DMS79 treated with DMSO at 0.1 percent for 48 hours (cell line): ENCODE measurements around the gene NEIL1.
"Not testable (repeated sequence)": the region's sequence is repeated elsewhere in the genome, so short reads cannot be mapped to it uniquely, and the experiment has no call there.

ENCODE experiments used
- DNase-seq: peaks from one replicate; lab custom pipeline; 2025; lab: John Stamatoyannopoulos, UW

NEIL1 gene

GRCh38 chr15:75333654-75334419, 13.0 kb upstream of the NEIL1 start:
- not testable (repeated sequence) for DNase-seq

- DNase-seq: peak; percentile 25
Measured at GRCh38 chr15:75335313-75335704, 11.5 kb upstream of the NEIL1 start.

GRCh38 chr15:75335705-75336355, 11.0 kb upstream of the NEIL1 start, which contains the start of gene COMMD4:
COMMD4 (plus strand) TSS chr15:75336063; CDS start chr15:75336090, 27 bp downstream.
- DNase-seq: peak; percentile 65

- no peak for DNase-seq
Measured at GRCh38 chr15:75338661-75339240, 8.1 kb upstream of the NEIL1 start.

- no peak for DNase-seq
Measured at GRCh38 chr15:75339531-75340240, 7.2 kb upstream of the NEIL1 start.

GRCh38 chr15:75342221-75342620, 4.6 kb upstream of the NEIL1 start:
- DNase-seq: no peak

- not testable (repeated sequence) for DNase-seq
Measured at GRCh38 chr15:75343953-75344352, 2.9 kb upstream of the NEIL1 start.

GRCh38 chr15:75347222-75348033, 589 bp downstream of the NEIL1 start:
- no peak for DNase-seq

GRCh38 chr15:75348034-75348561, 1.3 kb downstream of the NEIL1 start:
- DNase-seq: no peak

- no peak for DNase-seq
Measured at GRCh38 chr15:75348562-75349350, 1.9 kb downstream of the NEIL1 start.

- not testable (repeated sequence) for DNase-seq
Measured at GRCh38 chr15:75349351-75349669, 2.5 kb downstream of the NEIL1 start.

GRCh38 chr15:75349851-75350588, 3.2 kb downstream of the NEIL1 start:
- no peak for DNase-seq

GRCh38 chr15:75350601-75351361, 3.9 kb downstream of the NEIL1 start:
- DNase-seq: no peak

GRCh38 chr15:75352186-75353080, 5.6 kb downstream of the NEIL1 start:
- DNase-seq: no peak

GRCh38 chr15:75353604-75354003, 6.8 kb downstream of the NEIL1 start:
- DNase-seq: no peak

GRCh38 chr15:75354454-75354853, 7.6 kb downstream of the NEIL1 start:
- DNase-seq: no peak

- DNase-seq: no peak
Measured at GRCh38 chr15:75355369-75355768, 8.5 kb downstream of the NEIL1 start.

GRCh38 chr15:75356006-75356405, 9.2 kb downstream of the NEIL1 start:
- no peak for DNase-seq
